ENCODE measurements around the gene GLCE.

DNA sequence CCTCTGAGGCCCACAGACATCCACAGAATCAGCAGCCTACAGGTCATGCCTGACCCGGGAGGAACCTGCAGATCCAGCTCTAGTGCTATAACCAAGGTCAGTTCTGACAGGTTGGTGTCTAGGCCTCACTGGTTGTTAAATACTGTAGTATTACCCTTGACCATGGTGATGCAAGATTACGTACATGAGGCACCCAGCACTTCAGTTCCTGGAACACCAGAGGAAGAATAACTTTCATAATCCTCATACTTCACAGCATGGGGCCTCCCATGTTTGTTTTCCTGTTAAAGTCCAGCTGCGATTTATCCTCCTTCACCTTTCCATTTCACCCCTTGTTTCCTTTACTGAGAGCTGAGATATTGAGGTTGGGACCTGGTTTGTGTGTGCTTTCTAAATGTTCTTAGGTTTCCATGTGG, 34.4 kb upstream of the GLCE start:
- TF ChIP-seq POLR2AphosphoS5 (IDR thresholded peaks at IDR 0.05) = no peak
- TF ChIP-seq, protein P1, sequence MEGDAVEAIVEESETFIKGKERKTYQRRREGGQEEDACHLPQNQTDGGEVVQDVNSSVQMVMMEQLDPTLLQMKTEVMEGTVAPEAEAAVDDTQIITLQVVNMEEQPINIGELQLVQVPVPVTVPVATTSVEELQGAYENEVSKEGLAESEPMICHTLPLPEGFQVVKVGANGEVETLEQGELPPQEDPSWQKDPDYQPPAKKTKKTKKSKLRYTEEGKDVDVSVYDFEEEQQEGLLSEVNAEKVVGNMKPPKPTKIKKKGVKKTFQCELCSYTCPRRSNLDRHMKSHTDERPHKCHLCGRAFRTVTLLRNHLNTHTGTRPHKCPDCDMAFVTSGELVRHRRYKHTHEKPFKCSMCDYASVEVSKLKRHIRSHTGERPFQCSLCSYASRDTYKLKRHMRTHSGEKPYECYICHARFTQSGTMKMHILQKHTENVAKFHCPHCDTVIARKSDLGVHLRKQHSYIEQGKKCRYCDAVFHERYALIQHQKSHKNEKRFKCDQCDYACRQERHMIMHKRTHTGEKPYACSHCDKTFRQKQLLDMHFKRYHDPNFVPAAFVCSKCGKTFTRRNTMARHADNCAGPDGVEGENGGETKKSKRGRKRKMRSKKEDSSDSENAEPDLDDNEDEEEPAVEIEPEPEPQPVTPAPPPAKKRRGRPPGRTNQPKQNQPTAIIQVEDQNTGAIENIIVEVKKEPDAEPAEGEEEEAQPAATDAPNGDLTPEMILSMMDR (IDR thresholded peaks at IDR 0.05) = no peak
- TF ChIP-seq POLR2A (IDR thresholded peaks at IDR 0.05) = no peak
- no peak for TF ChIP-seq EP300 (IDR thresholded peaks at IDR 0.05)
